Neural progenitor cell (in vitro differentiated cells): ENCODE measurements around the gene LIN7C.

Experiments used
- CTCF ChIP-seq: fragments of 200-600 bp; sonication (generic); IDR thresholded peaks from 2 replicates; pipeline ENCODE4 v1.5.1; 2017; ENCODE audit warnings: antibody characterized with exemption, mild to moderate bottlenecking
- EZH2 ChIP-seq: fragments of 200-600 bp; sonication (generic); IDR thresholded peaks from 2 replicates; pipeline ENCODE4 v1.6.1; 2017; ENCODE audit warnings: antibody characterized with exemption, mild to moderate bottlenecking, moderate library complexity
- EZH2phosphoT487 ChIP-seq: fragments of 200-600 bp; sonication (generic); IDR thresholded peaks from 2 replicates; pipeline ENCODE4 v1.6.1; 2017; ENCODE audit warnings: antibody characterized with exemption

GRCh38 chr11:27444801-27445215 lies 61.8 kb downstream of the LIN7C start:
- TF ChIP-seq CTCF (no peak), EZH2 (no peak), EZH2phosphoT487 (no peak)
